NCI-H2081 (cell line): ENCODE data around the gene MSL3B.

Experiments used
- DNase-seq, 2 experiments: peaks; one replicate each; lab custom pipeline; 2025; lab: John Stamatoyannopoulos, UW

The MSL3B gene

GRCh38 chr2:233853353-233853752, 14.8 kb downstream of the MSL3B start:
- DNase-seq, result no peak

- no peak for DNase-seq
Observed at GRCh38 chr2:233852056-233852455, 16.1 kb downstream of the MSL3B start.

GRCh38 chr2:233851169-233851568, 17.0 kb downstream of the MSL3B start:
- no peak for DNase-seq

GRCh38 chr2:233850745-233851144, 17.4 kb downstream of the MSL3B start:
- no peak for DNase-seq

GRCh38 chr2:233849607-233850271, 18.4 kb downstream of the MSL3B start:
- DNase-seq, result no peak

- no peak for DNase-seq
Observed at GRCh38 chr2:233848276-233848675, 19.9 kb downstream of the MSL3B start.

- DNase-seq, result no peak
Observed at GRCh38 chr2:233847248-233847898, 20.8 kb downstream of the MSL3B start.

- DNase-seq, result no peak
Observed at GRCh38 chr2:233846387-233847247, 21.6 kb downstream of the MSL3B start.

GRCh38 chr2:233845301-233846060, 22.7 kb downstream of the MSL3B start:
- no peak for DNase-seq

GRCh38 chr2:233844836-233845235, 23.4 kb downstream of the MSL3B start:
- DNase-seq, result no peak

GRCh38 chr2:233844064-233844807, 23.9 kb downstream of the MSL3B start:
- no peak for DNase-seq

- no peak for DNase-seq
Observed at GRCh38 chr2:233841183-233841582, 27.0 kb downstream of the MSL3B start.

- no peak for DNase-seq
Observed at GRCh38 chr2:233840520-233840919, 27.7 kb downstream of the MSL3B start.

GRCh38 chr2:233839447-233839820, 28.8 kb downstream of the MSL3B start:
- DNase-seq, result no peak

- DNase-seq, result no peak
Observed at GRCh38 chr2:233838726-233839446, 29.3 kb downstream of the MSL3B start.

- DNase-seq, result no peak
Observed at GRCh38 chr2:233838251-233838650, 29.9 kb downstream of the MSL3B start.

GRCh38 chr2:233837694-233838229, 30.4 kb downstream of the MSL3B start:
- no peak for DNase-seq

- DNase-seq, result no peak
Observed at GRCh38 chr2:233836359-233836758, 31.8 kb downstream of the MSL3B start.

GRCh38 chr2:233835230-233836186, 32.7 kb downstream of the MSL3B start:
- DNase-seq, result no peak
